Mesothelial cell of epicardium (in vitro differentiated cells): ENCODE data around the gene UBA7. TPM values are rescaled to one million over a fixed set of nuclear protein-coding genes. Genes with fewer than 3 reads are reported as not detected.

ENCODE experiments used
- DNase-seq, 2 experiments: peaks; one replicate each; pipeline ENCODE4 v3.0.0; 2021; ENCODE audit warnings: low spot score in 2 of 2; ENCODE audit not compliant: unreplicated experiment in 2 of 2
- H3K27ac Mint-ChIP-seq: 2 replicates; pipeline ENCODE4 v1.8.0; 2021; ENCODE audit warnings: mixed read lengths
- H3K27me3 Mint-ChIP-seq: 2 replicates; pipeline ENCODE4 v1.8.0; 2021; ENCODE audit warnings: low read depth, mixed read lengths
- H3K36me3 Mint-ChIP-seq: 2 replicates; pipeline ENCODE4 v1.8.0; 2021; ENCODE audit warnings: mixed read lengths
- H3K4me1 Mint-ChIP-seq: 2 replicates; pipeline ENCODE4 v1.8.0; 2021; ENCODE audit warnings: mixed read lengths
- H3K4me3 Mint-ChIP-seq: 2 replicates; pipeline ENCODE4 v1.8.0; 2021; ENCODE audit warnings: mild to moderate bottlenecking, moderate library complexity, mixed read lengths
- H3K9me3 Mint-ChIP-seq: 2 replicates; pipeline ENCODE4 v1.8.0; 2021; ENCODE audit warnings: mixed read lengths
- total RNA-seq: library from RNA; stranded (reverse); gene quantifications from 3 replicates; pipeline ENCODE4 v1.2.1, GENCODE V29; 2021
- TF ChIP-seq, protein P1 (sequence below): fragments of 200-600 bp; sonication (generic); IDR thresholded peaks from one replicate; pipeline ENCODE4 v1.5.0; 2021; ENCODE audit warnings: antibody characterized with exemption; ENCODE audit not compliant: unreplicated experiment

Gene UBA7
- total RNA-seq, 1 donor from 2014 or later = 139 TPM

- no peaks in the 10 kb centered on the region for H3K9me3 Mint-ChIP-seq
- peak overlapping the region; percentile 81 for H3K4me3 Mint-ChIP-seq
- DNase-seq = no peak
- peaks cover 27% of the 10 kb centered on the region for H3K27me3 Mint-ChIP-seq
- TF ChIP-seq, protein P1, sequence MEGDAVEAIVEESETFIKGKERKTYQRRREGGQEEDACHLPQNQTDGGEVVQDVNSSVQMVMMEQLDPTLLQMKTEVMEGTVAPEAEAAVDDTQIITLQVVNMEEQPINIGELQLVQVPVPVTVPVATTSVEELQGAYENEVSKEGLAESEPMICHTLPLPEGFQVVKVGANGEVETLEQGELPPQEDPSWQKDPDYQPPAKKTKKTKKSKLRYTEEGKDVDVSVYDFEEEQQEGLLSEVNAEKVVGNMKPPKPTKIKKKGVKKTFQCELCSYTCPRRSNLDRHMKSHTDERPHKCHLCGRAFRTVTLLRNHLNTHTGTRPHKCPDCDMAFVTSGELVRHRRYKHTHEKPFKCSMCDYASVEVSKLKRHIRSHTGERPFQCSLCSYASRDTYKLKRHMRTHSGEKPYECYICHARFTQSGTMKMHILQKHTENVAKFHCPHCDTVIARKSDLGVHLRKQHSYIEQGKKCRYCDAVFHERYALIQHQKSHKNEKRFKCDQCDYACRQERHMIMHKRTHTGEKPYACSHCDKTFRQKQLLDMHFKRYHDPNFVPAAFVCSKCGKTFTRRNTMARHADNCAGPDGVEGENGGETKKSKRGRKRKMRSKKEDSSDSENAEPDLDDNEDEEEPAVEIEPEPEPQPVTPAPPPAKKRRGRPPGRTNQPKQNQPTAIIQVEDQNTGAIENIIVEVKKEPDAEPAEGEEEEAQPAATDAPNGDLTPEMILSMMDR = no peak
- no peaks in the 10 kb centered on the region for H3K36me3 Mint-ChIP-seq
- peaks cover 52% of the 10 kb centered on the region for H3K4me1 Mint-ChIP-seq
- peak overlapping the region; percentile 74 for H3K27ac Mint-ChIP-seq
These were observed 10.2 kb downstream of the UBA7 start for GRCh38 chr3:49803465-49804140.

DNA sequence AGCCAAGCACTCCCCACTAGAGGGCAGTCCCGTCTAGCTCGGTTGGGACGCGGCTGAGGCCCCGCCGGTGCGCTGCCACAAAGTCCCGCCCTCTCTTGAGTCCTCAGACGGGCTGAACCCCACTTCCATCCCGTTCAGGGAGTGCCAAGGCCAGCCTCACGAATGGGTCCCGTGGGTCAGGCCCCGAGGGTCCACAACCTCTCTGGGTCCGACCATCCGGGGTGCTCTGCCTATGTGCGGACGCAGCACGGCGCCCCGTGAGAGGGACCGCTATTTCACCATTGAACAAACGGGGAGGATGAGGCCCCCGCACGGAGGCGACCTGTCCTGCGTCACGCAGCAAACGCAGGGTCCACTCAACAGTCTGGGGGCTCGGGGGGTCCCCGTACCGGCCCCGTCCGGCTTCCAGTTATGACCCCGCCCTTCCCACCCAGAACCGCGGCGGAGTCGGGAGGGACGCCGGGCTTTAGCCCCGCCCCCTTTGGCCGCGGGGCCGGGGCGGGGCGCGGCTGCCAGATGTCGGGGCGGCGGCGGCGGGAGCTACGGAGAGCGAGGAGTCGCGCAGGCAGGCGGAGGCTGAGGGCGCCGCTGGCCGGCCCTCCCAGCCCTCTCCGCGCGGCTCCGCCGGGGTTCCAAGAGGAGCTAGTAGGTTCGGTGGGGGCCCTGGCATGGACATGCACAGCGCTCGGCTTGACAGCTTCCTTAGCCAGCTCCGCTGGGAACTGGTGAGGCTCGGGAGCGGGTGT lies 10.9 kb downstream of the UBA7 start, which contains the start of gene INKA1:
INKA1 (plus strand) TSS at position 543 of the 746 bp plus-strand sequence; CDS start at position 675, 132 bp downstream.
- H3K4me1 Mint-ChIP-seq = peaks cover 45% of the 10 kb centered on the region
- H3K27ac Mint-ChIP-seq = peak within 1 kb of the TSS; percentile 83
- H3K4me3 Mint-ChIP-seq = peak within 1 kb of the TSS; percentile 81
- peak; percentile 71 to 89 for DNase-seq
- no peaks in the 10 kb centered on the region for H3K9me3 Mint-ChIP-seq
- no peaks in the 10 kb centered on the region for H3K36me3 Mint-ChIP-seq
- TF ChIP-seq, protein P1 = peak; percentile 82
- peaks cover 27% of the 10 kb centered on the region for H3K27me3 Mint-ChIP-seq

GRCh38 chr3:49801160-49801559 lies 12.6 kb downstream of the UBA7 start:
- no peak overlapping the region for H3K27ac Mint-ChIP-seq
- no peak overlapping the region for H3K4me3 Mint-ChIP-seq
- no peaks in the 10 kb centered on the region for H3K9me3 Mint-ChIP-seq
- no peaks in the 10 kb centered on the region for H3K36me3 Mint-ChIP-seq
- TF ChIP-seq, protein P1 = no peak
- peaks cover 28% of the 10 kb centered on the region for H3K4me1 Mint-ChIP-seq
- H3K27me3 Mint-ChIP-seq = peaks cover 27% of the 10 kb centered on the region
- no peak for DNase-seq

DNA sequence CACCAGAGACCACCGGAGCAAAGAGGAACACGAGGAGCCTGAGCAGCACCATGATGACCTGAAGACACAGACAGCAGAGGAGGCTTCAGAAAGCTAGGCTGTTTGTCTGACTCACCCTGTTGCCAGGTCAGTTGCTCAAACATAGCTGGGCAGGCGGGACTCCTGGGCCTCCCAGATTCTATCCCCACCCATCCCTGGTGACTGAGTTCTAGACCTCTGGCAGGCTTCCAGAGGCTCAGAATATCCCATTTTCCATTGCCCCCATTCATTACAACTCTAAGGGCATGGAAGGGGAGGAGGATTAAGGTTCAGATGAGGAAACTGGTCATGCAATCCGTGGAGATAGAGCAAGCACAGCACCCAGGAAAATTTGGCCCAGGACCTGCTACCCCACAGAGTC lies 14.0 kb downstream of the UBA7 start, which contains the start of gene CDHR4:
CDHR4 (minus strand) TSS at position 113 of the 400 bp plus-strand sequence; CDS start at position 52, 61 bp downstream.
- H3K9me3 Mint-ChIP-seq = no peaks in the 10 kb centered on the region
- H3K27me3 Mint-ChIP-seq = peaks cover 27% of the 10 kb centered on the region
- DNase-seq = no peak
- TF ChIP-seq, protein P1 = no peak
- no peak within 1 kb of the TSS for H3K27ac Mint-ChIP-seq
- peaks cover 15% of the 10 kb centered on the region for H3K4me1 Mint-ChIP-seq
- H3K36me3 Mint-ChIP-seq = no peaks in the 10 kb centered on the region
- H3K4me3 Mint-ChIP-seq = no peak within 1 kb of the TSS

DNA sequence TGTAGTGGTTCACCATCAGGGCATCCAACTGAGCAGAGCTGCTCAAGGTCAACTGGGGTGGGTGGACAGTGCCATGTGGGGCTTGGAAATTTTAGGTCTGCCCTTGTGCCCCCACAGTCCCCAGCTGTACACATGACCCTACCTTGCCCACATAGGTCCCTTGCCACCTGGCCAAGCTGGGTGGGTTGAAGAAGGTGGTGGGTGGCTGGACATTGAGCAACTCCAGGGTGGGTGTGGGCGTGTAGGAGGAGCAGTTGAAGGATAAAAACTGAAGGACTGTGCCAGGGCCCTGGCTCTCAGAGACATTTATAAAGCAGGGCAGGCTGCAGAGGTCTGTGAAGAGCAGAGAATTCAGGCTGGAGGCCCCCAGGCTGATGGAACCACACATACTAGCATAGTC lies 14.6 kb downstream of the UBA7 start:
- TF ChIP-seq, protein P1 = no peak
- Mint-ChIP-seq H3K36me3 (no peaks in the 10 kb centered on the region), H3K4me1 (peaks cover 13% of the 10 kb centered on the region), H3K27me3 (peaks cover 24% of the 10 kb centered on the region), H3K9me3 (no peaks in the 10 kb centered on the region), H3K4me3 (no peak overlapping the region), H3K27ac (no peak overlapping the region)
- DNase-seq = no peak
